ENCODE results near the gene KCNMA1.

Gene KCNMA1

GRCh38 chr10:77463499-77463898 lies 174.1 kb downstream of the KCNMA1 start:
- Histone ChIP-seq H3K36me3 (ENCODE audit: control insufficient read depth, insufficient read depth, low read length) (no peaks in the 10 kb centered on the region), H3K27me3 (ENCODE audit: control insufficient read depth, insufficient read depth, low read length) (no peaks in the 10 kb centered on the region), H3K27ac (no peak overlapping the region), H3K4me2 (ENCODE audit: low read length) (no peak overlapping the region), H3K9me3 (ENCODE audit: control insufficient read depth, low read length) (no peaks in the 10 kb centered on the region), H3K9ac (no peak overlapping the region), H3K4me3 (ENCODE audit: low read depth, low read length) (no peak overlapping the region), H2AFZ (no peak overlapping the region), H3K79me2 (no peaks in the 10 kb centered on the region), H3K4me1 (no peaks in the 10 kb centered on the region)
- TF ChIP-seq CTCF (IDR thresholded peaks at IDR 0.05) = no peak

DNA sequence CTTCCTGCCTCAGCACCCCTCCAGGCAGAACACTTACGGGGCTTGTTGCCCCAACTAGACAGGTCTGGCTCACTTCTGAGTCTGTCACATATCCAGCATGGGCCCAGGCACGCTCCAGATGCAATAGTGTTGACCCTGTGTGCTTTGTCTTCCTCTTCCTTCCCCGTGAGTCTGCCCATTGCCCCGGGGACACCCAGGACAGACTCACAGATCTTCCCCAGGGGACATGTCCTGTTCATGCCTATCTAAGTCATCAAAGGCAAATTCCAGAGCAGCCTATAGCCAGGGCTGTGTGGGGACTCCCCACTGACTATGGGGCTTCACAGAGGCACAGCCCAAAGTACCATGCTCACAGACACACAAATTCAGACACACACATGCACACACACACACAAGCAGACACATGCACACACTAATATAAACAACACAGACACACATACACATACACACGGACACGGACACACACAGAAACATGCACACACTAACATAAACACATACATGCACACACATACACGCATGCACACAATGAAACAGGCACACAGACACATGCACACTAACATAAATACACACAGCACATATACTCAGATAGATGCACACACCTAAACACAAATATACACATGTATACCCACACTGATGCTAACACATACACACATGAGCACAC lies 175.8 kb downstream of the KCNMA1 start:
- Histone ChIP-seq H3K9ac (no peak overlapping the region), H2AFZ (no peak overlapping the region), H3K4me3 (ENCODE audit: low read depth, low read length) (no peak overlapping the region), H3K27ac (no peak overlapping the region), H3K4me1 (no peaks in the 10 kb centered on the region), H3K79me2 (no peaks in the 10 kb centered on the region), H3K4me2 (ENCODE audit: low read length) (no peak overlapping the region), H3K36me3 (ENCODE audit: control insufficient read depth, insufficient read depth, low read length) (no peaks in the 10 kb centered on the region), H3K27me3 (ENCODE audit: control insufficient read depth, insufficient read depth, low read length) (no peaks in the 10 kb centered on the region), H3K9me3 (ENCODE audit: control insufficient read depth, low read length) (no peaks in the 10 kb centered on the region)
- TF ChIP-seq CTCF (IDR thresholded peaks at IDR 0.05) = no peak

DNA sequence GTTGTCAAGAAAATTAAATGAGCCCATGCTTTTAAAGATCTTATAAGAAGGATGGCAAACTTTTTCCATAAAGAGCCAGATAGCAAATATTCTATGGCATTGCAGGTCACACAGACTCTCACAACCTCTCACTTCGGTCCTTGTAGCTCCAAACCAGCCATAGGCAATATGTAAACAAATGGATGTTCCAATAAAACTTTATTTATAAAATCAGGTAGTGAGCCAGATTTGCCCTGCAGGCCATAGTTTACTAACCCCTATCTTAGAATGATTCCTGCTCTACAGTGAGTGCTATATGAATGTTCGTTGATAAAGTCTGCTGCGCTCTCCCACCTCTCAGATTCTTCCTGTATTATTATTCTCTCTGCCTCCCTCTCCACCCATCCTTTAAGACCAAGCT lies 177.7 kb downstream of the KCNMA1 start:
- H3K4me1 ChIP-seq = no peaks in the 10 kb centered on the region
- H3K4me3 ChIP-seq (ENCODE audit: low read depth, low read length) = no peak overlapping the region
- H3K36me3 ChIP-seq (ENCODE audit: control insufficient read depth, insufficient read depth, low read length) = no peaks in the 10 kb centered on the region
- no peak overlapping the region for H3K9ac ChIP-seq
- no peaks in the 10 kb centered on the region for H3K79me2 ChIP-seq
- no peak overlapping the region for H3K27ac ChIP-seq
- no peak overlapping the region for H3K4me2 ChIP-seq (ENCODE audit: low read length)
- no peak for TF ChIP-seq CTCF (IDR thresholded peaks at IDR 0.05)
- no peaks in the 10 kb centered on the region for H3K27me3 ChIP-seq (ENCODE audit: control insufficient read depth, insufficient read depth, low read length)
- H2AFZ ChIP-seq = no peak overlapping the region
- no peaks in the 10 kb centered on the region for H3K9me3 ChIP-seq (ENCODE audit: control insufficient read depth, low read length)

GRCh38 chr10:77458986-77459590 lies 178.5 kb downstream of the KCNMA1 start:
- H3K9me3 ChIP-seq (ENCODE audit: control insufficient read depth, low read length) = no peaks in the 10 kb centered on the region
- no peak overlapping the region for H2AFZ ChIP-seq
- no peak overlapping the region for H3K9ac ChIP-seq
- no peak overlapping the region for H3K27ac ChIP-seq
- H3K4me2 ChIP-seq (ENCODE audit: low read length) = no peak overlapping the region
- H3K4me3 ChIP-seq (ENCODE audit: low read depth, low read length) = no peak overlapping the region
- no peaks in the 10 kb centered on the region for H3K4me1 ChIP-seq
- H3K79me2 ChIP-seq = no peaks in the 10 kb centered on the region
- TF ChIP-seq CTCF (IDR thresholded peaks at IDR 0.05) = no peak
- no peaks in the 10 kb centered on the region for H3K36me3 ChIP-seq (ENCODE audit: control insufficient read depth, insufficient read depth, low read length)
- no peaks in the 10 kb centered on the region for H3K27me3 ChIP-seq (ENCODE audit: control insufficient read depth, insufficient read depth, low read length)

DNA sequence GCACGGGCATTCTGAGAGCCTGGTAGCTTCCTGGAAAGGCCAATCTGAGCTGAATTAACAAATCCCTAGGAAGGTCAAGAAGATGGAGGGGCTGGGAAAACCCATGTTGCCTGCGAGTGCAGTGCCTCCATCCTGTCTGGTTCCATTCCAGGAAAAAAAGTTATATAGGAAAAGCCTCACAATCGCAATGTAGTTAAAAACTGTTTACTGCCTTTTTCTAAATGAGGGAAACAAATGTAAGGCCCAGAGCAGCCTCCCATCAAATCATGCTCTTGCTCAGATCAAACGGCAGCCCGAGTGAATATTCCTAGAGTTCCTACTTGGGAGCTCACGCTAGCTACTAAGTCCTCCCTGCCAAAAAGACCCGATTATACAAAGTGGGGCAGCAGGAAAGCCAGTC lies 179.9 kb downstream of the KCNMA1 start:
- Histone ChIP-seq H3K27me3 (ENCODE audit: control insufficient read depth, insufficient read depth, low read length) (no peaks in the 10 kb centered on the region), H3K36me3 (ENCODE audit: control insufficient read depth, insufficient read depth, low read length) (no peaks in the 10 kb centered on the region)
- TF ChIP-seq CTCF (IDR thresholded peaks at IDR 0.05) = no peak

More for the DNA sequence above, 179.9 kb downstream of the KCNMA1 start:
- no peak overlapping the region for H3K27ac ChIP-seq
- no peaks in the 10 kb centered on the region for H3K79me2 ChIP-seq
- no peak overlapping the region for H3K4me2 ChIP-seq (ENCODE audit: low read length)
- no peak overlapping the region for H3K9ac ChIP-seq
- no peak overlapping the region for H2AFZ ChIP-seq
- no peaks in the 10 kb centered on the region for H3K9me3 ChIP-seq (ENCODE audit: control insufficient read depth, low read length)
- H3K4me3 ChIP-seq (ENCODE audit: low read depth, low read length) = no peak overlapping the region
- no peaks in the 10 kb centered on the region for H3K4me1 ChIP-seq

Measured in parathyroid adenoma (tissue), 2 donors.